ENCODE measurements around the gene UBL4A. TPM values are rescaled to one million over a fixed set of nuclear protein-coding genes. Genes with fewer than 3 reads are reported as not detected.

UBL4A gene
- total RNA-seq, 1 experiment from 2014 or later: 37.4 TPM

DNA sequence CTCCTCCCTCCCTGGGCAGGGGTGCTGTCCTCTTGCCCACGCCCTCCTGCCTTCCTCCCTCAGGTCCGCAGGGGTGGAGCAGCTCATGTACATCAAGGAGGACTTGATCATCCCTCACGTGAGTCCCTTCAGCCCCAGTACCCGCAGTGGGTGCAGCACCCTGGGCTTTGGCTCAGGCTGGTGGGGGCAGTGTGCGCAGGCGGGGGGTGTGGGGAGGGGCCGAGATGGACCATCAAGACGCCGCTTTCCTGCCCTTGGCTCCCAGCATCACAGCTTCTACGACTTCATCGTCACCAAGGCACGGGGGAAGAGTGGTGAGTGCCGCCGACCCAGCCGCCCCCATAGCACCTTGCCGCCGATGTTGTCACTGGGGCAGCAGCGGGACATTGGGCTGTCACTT is 36.8 kb downstream of the UBL4A start:
- Histone ChIP-seq H3K4me2 (ENCODE audit: low read length) (no peak overlapping the region), H3K9ac (ENCODE audit: low read length) (no peak overlapping the region), H3K36me3 (ENCODE audit: control insufficient read depth in 1 of 2, insufficient read depth in 2 of 2, low read length in 2 of 2) (no peaks in the 10 kb centered on the region), H3K79me2 (ENCODE audit: insufficient read depth, low read length) (peaks cover 5% of the 10 kb centered on the region; the same call in 1 of the 2 replicates), H4K20me1 (ENCODE audit: insufficient read depth) (no peaks in the 10 kb centered on the region), H3K4me3 (replicated peaks in 1 of 2; ENCODE audit: low read depth in 1 of 2, low read length in 2 of 2) (no peak overlapping the region), H3K4me1 (ENCODE audit: control insufficient read depth in 1 of 2, insufficient read depth in 2 of 2, low read length in 2 of 2) (peaks cover 6 to 7% of the 10 kb centered on the region in 2 experiments; a peak in 3 of 4 replicates), H3K9me3 (ENCODE audit: control insufficient read depth in 1 of 2, insufficient read depth in 1 of 2, low read depth in 1 of 2, low read length in 2 of 2) (no peaks in the 10 kb centered on the region), H3K27ac (ENCODE audit: low read depth, low read length) (no peak overlapping the region), H2AFZ (ENCODE audit: low read depth, low read length, poor library complexity, severe bottlenecking) (no peak overlapping the region), H3K9me2 (ENCODE audit: insufficient read depth) (no peaks in the 10 kb centered on the region), H3K27me3 (ENCODE audit: insufficient read depth, low read length) (no peaks in the 10 kb centered on the region)
- no TSS peak for BruUV-seq (replicated peaks)
- intact Hi-C loops (cut with micrococcal nuclease): no loop called here
- ATAC-seq (no peak), DNase-seq (ENCODE audit: low read depth, low spot score) (no peak)
- ChIA-PET CTCF (no interaction called here), RAD21 (ENCODE audit: low non-redundant PET in 1 of 2, low total read pairs in 2 of 2, uncharacterized antibody in 2 of 2, unreplicated experiment in 2 of 2) (no interaction called here), POLR2A (no interaction called here)
- TF ChIP-seq CBX3 (IDR thresholded peaks at IDR 0.05; ENCODE audit: low read depth) (no peak), FOSL1 (IDR thresholded peaks at IDR 0.05; ENCODE audit: low read depth) (no peak), ZNF274 (IDR thresholded peaks at IDR 0.05; ENCODE audit: low read depth, low read length) (no peak), CEBPB (IDR thresholded peaks at IDR 0.05; ENCODE audit: low read depth) (no peak), EZH2phosphoT487 (IDR thresholded peaks at IDR 0.05; ENCODE audit: borderline replicate concordance) (no peak), JUND (IDR thresholded peaks at IDR 0.05) (no peak), YY1 (IDR thresholded peaks at IDR 0.05; ENCODE audit: extremely low read depth, insufficient replicate concordance, low read depth, low read length) (no peak), POLR2AphosphoS5 (IDR thresholded peaks at IDR 0.05; ENCODE audit: low read depth, low read length) (no peak), SRF (IDR thresholded peaks at IDR 0.05; ENCODE audit: low read depth) (no peak), SIN3A (IDR thresholded peaks at IDR 0.05; ENCODE audit: low read depth) (no peak), SP1 (IDR thresholded peaks at IDR 0.05; ENCODE audit: low read depth) (no peak), EZH2 (IDR thresholded peaks at IDR 0.05) (no peak), RAD21 (IDR thresholded peaks at IDR 0.05; ENCODE audit: low read depth) (no peak), TCF7L2 (IDR thresholded peaks at IDR 0.05; ENCODE audit: borderline replicate concordance, extremely low read depth, insufficient read depth, insufficient read length) (no peak)
- TF ChIP-seq, protein P1, sequence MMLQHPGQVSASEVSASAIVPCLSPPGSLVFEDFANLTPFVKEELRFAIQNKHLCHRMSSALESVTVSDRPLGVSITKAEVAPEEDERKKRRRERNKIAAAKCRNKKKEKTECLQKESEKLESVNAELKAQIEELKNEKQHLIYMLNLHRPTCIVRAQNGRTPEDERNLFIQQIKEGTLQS (IDR thresholded peaks at IDR 0.05): no peak
- TF ChIP-seq, protein P2, sequence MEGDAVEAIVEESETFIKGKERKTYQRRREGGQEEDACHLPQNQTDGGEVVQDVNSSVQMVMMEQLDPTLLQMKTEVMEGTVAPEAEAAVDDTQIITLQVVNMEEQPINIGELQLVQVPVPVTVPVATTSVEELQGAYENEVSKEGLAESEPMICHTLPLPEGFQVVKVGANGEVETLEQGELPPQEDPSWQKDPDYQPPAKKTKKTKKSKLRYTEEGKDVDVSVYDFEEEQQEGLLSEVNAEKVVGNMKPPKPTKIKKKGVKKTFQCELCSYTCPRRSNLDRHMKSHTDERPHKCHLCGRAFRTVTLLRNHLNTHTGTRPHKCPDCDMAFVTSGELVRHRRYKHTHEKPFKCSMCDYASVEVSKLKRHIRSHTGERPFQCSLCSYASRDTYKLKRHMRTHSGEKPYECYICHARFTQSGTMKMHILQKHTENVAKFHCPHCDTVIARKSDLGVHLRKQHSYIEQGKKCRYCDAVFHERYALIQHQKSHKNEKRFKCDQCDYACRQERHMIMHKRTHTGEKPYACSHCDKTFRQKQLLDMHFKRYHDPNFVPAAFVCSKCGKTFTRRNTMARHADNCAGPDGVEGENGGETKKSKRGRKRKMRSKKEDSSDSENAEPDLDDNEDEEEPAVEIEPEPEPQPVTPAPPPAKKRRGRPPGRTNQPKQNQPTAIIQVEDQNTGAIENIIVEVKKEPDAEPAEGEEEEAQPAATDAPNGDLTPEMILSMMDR (IDR thresholded peaks at IDR 0.05 in 2 of 3, conservative IDR thresholded peaks at IDR 0.05 in 1 of 3; ENCODE audit: borderline replicate concordance in 1 of 3, insufficient read depth in 1 of 3, low read depth in 2 of 3, low read length in 2 of 3): no peak
- TF ChIP-seq, protein P3, sequence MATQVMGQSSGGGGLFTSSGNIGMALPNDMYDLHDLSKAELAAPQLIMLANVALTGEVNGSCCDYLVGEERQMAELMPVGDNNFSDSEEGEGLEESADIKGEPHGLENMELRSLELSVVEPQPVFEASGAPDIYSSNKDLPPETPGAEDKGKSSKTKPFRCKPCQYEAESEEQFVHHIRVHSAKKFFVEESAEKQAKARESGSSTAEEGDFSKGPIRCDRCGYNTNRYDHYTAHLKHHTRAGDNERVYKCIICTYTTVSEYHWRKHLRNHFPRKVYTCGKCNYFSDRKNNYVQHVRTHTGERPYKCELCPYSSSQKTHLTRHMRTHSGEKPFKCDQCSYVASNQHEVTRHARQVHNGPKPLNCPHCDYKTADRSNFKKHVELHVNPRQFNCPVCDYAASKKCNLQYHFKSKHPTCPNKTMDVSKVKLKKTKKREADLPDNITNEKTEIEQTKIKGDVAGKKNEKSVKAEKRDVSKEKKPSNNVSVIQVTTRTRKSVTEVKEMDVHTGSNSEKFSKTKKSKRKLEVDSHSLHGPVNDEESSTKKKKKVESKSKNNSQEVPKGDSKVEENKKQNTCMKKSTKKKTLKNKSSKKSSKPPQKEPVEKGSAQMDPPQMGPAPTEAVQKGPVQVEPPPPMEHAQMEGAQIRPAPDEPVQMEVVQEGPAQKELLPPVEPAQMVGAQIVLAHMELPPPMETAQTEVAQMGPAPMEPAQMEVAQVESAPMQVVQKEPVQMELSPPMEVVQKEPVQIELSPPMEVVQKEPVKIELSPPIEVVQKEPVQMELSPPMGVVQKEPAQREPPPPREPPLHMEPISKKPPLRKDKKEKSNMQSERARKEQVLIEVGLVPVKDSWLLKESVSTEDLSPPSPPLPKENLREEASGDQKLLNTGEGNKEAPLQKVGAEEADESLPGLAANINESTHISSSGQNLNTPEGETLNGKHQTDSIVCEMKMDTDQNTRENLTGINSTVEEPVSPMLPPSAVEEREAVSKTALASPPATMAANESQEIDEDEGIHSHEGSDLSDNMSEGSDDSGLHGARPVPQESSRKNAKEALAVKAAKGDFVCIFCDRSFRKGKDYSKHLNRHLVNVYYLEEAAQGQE (IDR thresholded peaks at IDR 0.05; ENCODE audit: low read depth): no peak
